Measurements from ENCODE around the gene CDHR4. TPM values are rescaled to one million over a fixed set of nuclear protein-coding genes. Genes with fewer than 3 reads are reported as not detected.

CDHR4 gene
- total and polyA plus RNA-seq, 2 of the 8 experiments (the other 6 are each of a cell fraction or from before 2014, with no cell fraction given), result 0.50 to 0.60 TPM

- Histone ChIP-seq H3K14ac (ENCODE audit: insufficient read length) (no peak overlapping the region), H3K4me3 (ENCODE audit: extremely low read depth in 1 of 4, insufficient read depth in 2 of 4, low read depth in 3 of 4, low read length in 4 of 4) (peak overlapping the region; percentile 24 to 89 (median 78)), H3K4ac (replicated peaks; ENCODE audit: insufficient read length, low read depth, low read length) (no peak overlapping the region), H4K91ac (replicated peaks; ENCODE audit: insufficient read length, low read length) (no peak overlapping the region), H3K9ac (replicated peaks in 1 of 4; ENCODE audit: extremely low read depth in 1 of 4, low read depth in 3 of 4, low read length in 3 of 4) (no peak overlapping the region; a peak in 1 of 7 replicates), H2AFZ (ENCODE audit: low read length) (peak overlapping the region; percentile 29; the same call in 1 of the 2 replicates), H2BK5ac (ENCODE audit: low read depth, low read length) (0 out of 2 replicates have a peak overlapping the region, but pooled peaks have one; percentile 35), H3K79me1 (ENCODE audit: low read depth, low read length) (no peaks in the 10 kb centered on the region), H3K4me2 (ENCODE audit: insufficient read depth in 1 of 2, low read depth in 2 of 2, low read length in 2 of 2) (peak overlapping the region; percentile 34 to 92), H4K20me1 (replicated peaks in 1 of 2; ENCODE audit: control insufficient read depth in 1 of 2, insufficient read depth in 2 of 2, low read length in 2 of 2) (no peaks in the 10 kb centered on the region), H3K36me3 (ENCODE audit: control insufficient read depth in 2 of 4, insufficient read depth in 4 of 4, low read length in 3 of 4) (no peaks in the 10 kb centered on the region), H4K5ac (ENCODE audit: insufficient read length, low read depth, low read length) (no peak overlapping the region), H2BK12ac (ENCODE audit: low read depth, low read length) (no peak overlapping the region), H2BK120ac (replicated peaks; ENCODE audit: low read depth, low read length) (no peak overlapping the region), H2BK15ac (ENCODE audit: low read length) (peak overlapping the region; percentile 7; the same call in 1 of the 2 replicates), H3K56ac (replicated peaks; ENCODE audit: insufficient read length, low read depth, low read length) (peak overlapping the region; percentile 43), H3K9me3 (ENCODE audit: insufficient read depth in 2 of 2, low read depth in 1 of 2, low read length in 1 of 2) (no peaks in the 10 kb centered on the region), H3K18ac (ENCODE audit: extremely low read depth, low read length) (no peak overlapping the region; the same call in 1 of the 2 replicates), H3K23me2 (ENCODE audit: low read depth, low read length) (peaks cover 8% of the 10 kb centered on the region; the same call in 1 of the 2 replicates), H3K27ac (ENCODE audit: low read depth, low read length) (no peak overlapping the region), H3K4me1 (replicated peaks in 1 of 4; ENCODE audit: control insufficient read depth in 3 of 4, insufficient read depth in 4 of 4, low read length in 3 of 4) (peaks cover 0 to 25% (median 21%) of the 10 kb centered on the region in 4 experiments; a peak in 6 of 7 replicates), H4K8ac (ENCODE audit: extremely low read depth, insufficient read depth, low read length) (no peak overlapping the region; the same call in 1 of the 2 replicates), H2AK5ac (ENCODE audit: low read depth, low read length) (no peak overlapping the region), H3K23ac (ENCODE audit: insufficient read length) (no peak overlapping the region), H3K27me3 (replicated peaks in 1 of 4; ENCODE audit: control insufficient read depth in 3 of 4, extremely low read depth in 1 of 4, insufficient read depth in 3 of 4, low read length in 3 of 4) (peaks cover 0 to 18% (median 16%) of the 10 kb centered on the region in 4 experiments; a peak in 6 of 7 replicates), H2BK20ac (ENCODE audit: low read length) (no peak overlapping the region), H3K79me2 (ENCODE audit: control insufficient read depth in 1 of 2, insufficient read depth in 2 of 2, low read length in 2 of 2) (no peaks in the 10 kb centered on the region)
- CTCF ChIA-PET (ENCODE audit: partially characterized antibody), result interaction anchor here (0.6 to 17.0 kb wide), 25 partner anchors 9 to 443 kb away, joined by 3 to 266 read pairs (median 6); partner anchors contain the start of genes MON1A, RBM6 and UBA7
- 12% methylated on average over 34 of the region's 41 CpGs; no CpG with 5 or more reads in 1 of the 2 experiments for WGBS, 2 experiments (ENCODE audit: extremely low coverage in 1 of 2, insufficient coverage in 1 of 2, insufficient read length in 1 of 2, insufficient replicate concordance in 2 of 2, low coverage in 1 of 2, low lambda C conversion rate in 2 of 2, missing lambda C conversion rate in 1 of 2)
- no peak for DNase-seq (ENCODE audit: low read depth in 1 of 2, low spot score in 2 of 2)
- FAIRE-seq, result no peak
- POLR2A ChIA-PET (ENCODE audit: partially characterized antibody), result interaction anchor here (0.6 to 6.2 kb wide), 14 partner anchors 15 to 433 kb away, joined by 3 to 16 read pairs (median 3); partner anchors contain the start of gene IP6K1
- TF ChIP-seq HDAC6 (IDR thresholded peaks at IDR 0.05; ENCODE audit: low read depth, low read length) (no peak), JUN (IDR thresholded peaks at IDR 0.05; ENCODE audit: low read depth, low read length) (no peak), TEAD4 (IDR thresholded peaks at IDR 0.05; ENCODE audit: low read depth, low read length) (no peak), GABPA (IDR thresholded peaks at IDR 0.05; ENCODE audit: borderline replicate concordance, insufficient read depth, low read length) (0 out of 2 replicates have a peak, but pooled peaks have one; percentile 28), MAX (IDR thresholded peaks at IDR 0.05) (peak; percentile 40), ASH2L (IDR thresholded peaks at IDR 0.05; ENCODE audit: low read length) (no peak), BRCA1 (IDR thresholded peaks at IDR 0.05; ENCODE audit: low read depth, low read length) (no peak), PHF8 (conservative IDR thresholded peaks at IDR 0.05; ENCODE audit: low read depth, low read length) (no peak), SUZ12 (IDR thresholded peaks at IDR 0.05; ENCODE audit: low read length) (0 out of 2 replicates have a peak, but pooled peaks have one; percentile 17)
These were observed 3.9 kb upstream of the CDHR4 start for GRCh38 chr3:49803465-49804140.
